Articular chondrocyte of knee joint (primary cell): ENCODE data around the gene CEACAM1. TPM values are rescaled to one million over a fixed set of nuclear protein-coding genes. Genes with fewer than 3 reads are reported as not detected.

ENCODE experiments used
- small RNA-seq: library from RNA; depleted of rRNA; stranded (forward); fragments of <200 nt; gene quantifications from one replicate; pipeline ENCODE3, GENCODE V24; 2012
- total RNA-seq: library from RNA; depleted of rRNA; stranded (reverse); fragments of >200 nt; gene quantifications from 2 replicates; pipeline ENCODE4 v1.2.3, GENCODE V29; 2012

The CEACAM1 gene
- 0.32 TPM in 1 of 2 replicates, not detected in the other for total RNA-seq

GRCh38 chr19:42528354-42529247 is at the start of gene CEACAM1:
CEACAM1 (minus strand) TSS chr19:42528481; CDS start chr19:42528374, 107 bp downstream.

Small RNA genes within 50 kb of the gene (small RNA-seq; reads per million reads assigned to genes)
- not detected for gene RNU4-60P

Other genes starting within 250 kb of the CEACAM1 start
- 0.39 and 0.43 TPM in 2 replicates for gene PRR19, start 226.3 kb downstream of the CEACAM1 start, total RNA-seq
- gene PAFAH1B3, start 225.9 kb downstream of the CEACAM1 start, total RNA-seq: 12.2 and 15.0 TPM in 2 replicates
- not detected in 2 replicates for gene TMEM145, start 215.2 kb downstream of the CEACAM1 start, total RNA-seq
- gene MEGF8, start 202.8 kb downstream of the CEACAM1 start, total RNA-seq: 19.2 and 19.6 TPM in 2 replicates
- 0.32 TPM in 1 of 2 replicates, not detected in the other for gene CNFN, start 138.2 kb downstream of the CEACAM1 start, total RNA-seq
- gene LIPE, start 101.1 kb downstream of the CEACAM1 start, total RNA-seq: 2.6 and 3.4 TPM in 2 replicates
- not detected in 2 replicates for gene CXCL17, start 85.5 kb downstream of the CEACAM1 start, total RNA-seq
- gene CEACAM8, start 66.4 kb upstream of the CEACAM1 start, total RNA-seq: not detected in 2 replicates
- gene PSG3, start 212.0 kb upstream of the CEACAM1 start, total RNA-seq: not detected in 2 replicates
- gene PSG8, start 237.2 kb upstream of the CEACAM1 start, total RNA-seq: not detected in 2 replicates